ENCODE results near the gene ACAD9. TPM values are rescaled to one million over a fixed set of nuclear protein-coding genes. Genes with fewer than 3 reads are reported as not detected.
"Not testable (repeated sequence)": the region's sequence is repeated elsewhere in the genome, so short reads cannot be mapped to it uniquely, and the experiment has no call there.

ACAD9 gene
- total RNA-seq, 2 donors from 2014 or later: 29.9 to 40.8 TPM

- no peaks in the 10 kb centered on the region for H3K9me3 ChIP-seq
- no peak for TF ChIP-seq CTCF (IDR thresholded peaks at IDR 0.05)
- H3K4me1 ChIP-seq (ENCODE audit: control insufficient read depth in 1 of 2, low read depth in 2 of 2): peaks cover 12 to 41% of the 10 kb centered on the region in 2 donors
- DNase-seq (ENCODE audit: low spot score): no peak
- no peak for ATAC-seq (ENCODE audit: insufficient number of reproducible peaks, low FRiP score, low read depth)
- no peaks in the 10 kb centered on the region for H3K27me3 ChIP-seq (replicated peaks; ENCODE audit: insufficient read depth)
- H3K27ac ChIP-seq: peak overlapping the region; percentile 90 to 96
- no peaks in the 10 kb centered on the region for H3K36me3 ChIP-seq
- H3K4me3 ChIP-seq: peak overlapping the region; percentile 85
Observed at GRCh38 chr3:128878011-128878457, 1.4 kb upstream of the ACAD9 start.

- peaks cover 12 to 41% of the 10 kb centered on the region in 2 donors for H3K4me1 ChIP-seq (ENCODE audit: control insufficient read depth in 1 of 2, low read depth in 2 of 2)
- no peaks in the 10 kb centered on the region for H3K36me3 ChIP-seq
- H3K27me3 ChIP-seq (replicated peaks; ENCODE audit: insufficient read depth): no peaks in the 10 kb centered on the region
- ATAC-seq (ENCODE audit: insufficient number of reproducible peaks, low FRiP score, low read depth): peak; percentile 74
- H3K4me3 ChIP-seq: peak overlapping the region; percentile 85
- H3K9me3 ChIP-seq: no peaks in the 10 kb centered on the region
- TF ChIP-seq CTCF (IDR thresholded peaks at IDR 0.05): no peak
- DNase-seq (ENCODE audit: low spot score): no peak
- peak overlapping the region; percentile 90 to 96 for H3K27ac ChIP-seq
Observed at GRCh38 chr3:128878556-128879124, 780 bp upstream of the ACAD9 start.

- TF ChIP-seq CTCF (IDR thresholded peaks at IDR 0.05): no peak
- Histone ChIP-seq H3K27me3 (replicated peaks; ENCODE audit: insufficient read depth) (no peaks in the 10 kb centered on the region), H3K4me1 (ENCODE audit: control insufficient read depth in 1 of 2, low read depth in 2 of 2) (peaks cover 12 to 41% of the 10 kb centered on the region in 2 donors), H3K4me3 (peak overlapping the region; percentile 85), H3K36me3 (no peaks in the 10 kb centered on the region), H3K9me3 (no peaks in the 10 kb centered on the region), H3K27ac (peak overlapping the region; percentile 90 to 96)
- DNase-seq (ENCODE audit: low spot score) (no peak), ATAC-seq (ENCODE audit: insufficient number of reproducible peaks, low FRiP score, low read depth) (no peak)
Observed at GRCh38 chr3:128879991-128880390, 571 bp downstream of the ACAD9 start.

GRCh38 chr3:128880455-128880854 is 1.0 kb downstream of the ACAD9 start:
- DNase-seq (ENCODE audit: low spot score); H3K36me3 ChIP-seq; ATAC-seq (ENCODE audit: insufficient number of reproducible peaks, low FRiP score, low read depth); H3K27me3 ChIP-seq (replicated peaks; ENCODE audit: insufficient read depth); H3K9me3 ChIP-seq: not testable (repeated sequence)
- peaks cover 12 to 41% of the 10 kb centered on the region in 2 donors for H3K4me1 ChIP-seq (ENCODE audit: control insufficient read depth in 1 of 2, low read depth in 2 of 2)
- peak overlapping the region; percentile 85 for H3K4me3 ChIP-seq
- H3K27ac ChIP-seq: peak overlapping the region; percentile 90 to 96

GRCh38 chr3:128881576-128881975 is 2.2 kb downstream of the ACAD9 start:
- ATAC-seq (ENCODE audit: insufficient number of reproducible peaks, low FRiP score, low read depth) (no peak), DNase-seq (ENCODE audit: low spot score) (no peak)
- no peaks in the 10 kb centered on the region for H3K27me3 ChIP-seq (replicated peaks; ENCODE audit: insufficient read depth)
- H3K36me3 ChIP-seq: no peaks in the 10 kb centered on the region
- H3K4me1 ChIP-seq (ENCODE audit: control insufficient read depth in 1 of 2, low read depth in 2 of 2): peaks cover 12 to 41% of the 10 kb centered on the region in 2 donors
- H3K4me3 ChIP-seq: no peak overlapping the region
- H3K27ac ChIP-seq: no peak overlapping the region
- no peaks in the 10 kb centered on the region for H3K9me3 ChIP-seq
- no peak for TF ChIP-seq CTCF (IDR thresholded peaks at IDR 0.05)

- ATAC-seq (ENCODE audit: insufficient number of reproducible peaks, low FRiP score, low read depth): no peak
- no peak for TF ChIP-seq CTCF (IDR thresholded peaks at IDR 0.05)
- DNase-seq (ENCODE audit: low spot score): no peak
- no peaks in the 10 kb centered on the region for H3K27me3 ChIP-seq (replicated peaks; ENCODE audit: insufficient read depth)
- peaks cover 12 to 40% of the 10 kb centered on the region in 2 donors for H3K4me1 ChIP-seq (ENCODE audit: control insufficient read depth in 1 of 2, low read depth in 2 of 2)
- H3K27ac ChIP-seq: no peak overlapping the region
- H3K36me3 ChIP-seq: peaks cover under 1% of the 10 kb centered on the region
- H3K9me3 ChIP-seq: no peaks in the 10 kb centered on the region
- H3K4me3 ChIP-seq: no peak overlapping the region
Observed at GRCh38 chr3:128882719-128883118, 3.3 kb downstream of the ACAD9 start.

Measured in thoracic aorta (tissue), 2 donors.